Body of pancreas (tissue), 4 donors: ENCODE data around the gene SPO11.

Experiments
- CTCF ChIP-seq, 7 experiments: fragments of 450-650 bp in 4 of 7; fragments of 200-600 bp in 3 of 7; sonication (generic) in 3 of 7; IDR thresholded peaks; one replicate each; pipeline ENCODE4 v1.5.1; 2016 to 2019; ENCODE audit warnings: antibody characterized with exemption in 7 of 7
- POLR2A ChIP-seq, 3 donors: fragments of 450-650 bp; IDR thresholded peaks; one replicate each; pipeline ENCODE4 v1.6.1; 2016; ENCODE audit warnings: antibody characterized with exemption in 3 of 3, mild to moderate bottlenecking in 2 of 3

GRCh38 chr20:57382516-57382915 is 52.9 kb downstream of the SPO11 start:
- TF ChIP-seq CTCF (IDR thresholded peaks at IDR 0.05) (no peak), POLR2A (IDR thresholded peaks at IDR 0.05) (no peak)
